SK-N-MC (cell line): ENCODE measurements around the gene ST6GAL1.

ENCODE experiments used
- EZH2 ChIP-seq: fragments of 200-600 bp; sonication (generic); IDR thresholded peaks from one replicate; pipeline ENCODE4 v1.6.1; 2017; ENCODE audit warnings: antibody characterized with exemption
- POLR2AphosphoS5 ChIP-seq: IDR thresholded peaks from 2 replicates; pipeline ENCODE4 v1.6.1; 2012; ENCODE audit warnings: mild to moderate bottlenecking, low read depth, low read length, borderline replicate concordance

- TF ChIP-seq EZH2 (no peak), POLR2AphosphoS5 (no peak)
Observed at GRCh38 chr3:187074846-187075245, 144.5 kb downstream of the ST6GAL1 start.
